GM12878 (cell line): ENCODE measurements around the gene GFAP.

ENCODE experiments used
- IRF4 ChIP-seq: IDR thresholded peaks from 2 replicates; pipeline ENCODE4 v1.6.1; 2011; ENCODE audit warnings: low read depth, low read length
- MXI1 ChIP-seq: fragments of 150-350 bp; IDR thresholded peaks from 2 replicates; pipeline ENCODE4 v1.6.1; 2011; ENCODE audit warnings: low read depth, mild to moderate bottlenecking, inconsistent platforms, low read length, improper control_type of control experiment
- NRF1 ChIP-seq: conservative IDR thresholded peaks from 2 replicates; pipeline ENCODE4 v1.6.1; 2011; ENCODE audit warnings: mild to moderate bottlenecking, low read depth, low read length, improper control_type of control experiment
- RELA ChIP-seq: fragments of 450-650 bp; IDR thresholded peaks from 2 replicates; pipeline ENCODE4 v1.8.0; 2014; ENCODE audit warnings: borderline replicate concordance; ENCODE audit not compliant: partially characterized antibody
- SMAD1 ChIP-seq: fragments of 450-650 bp; IDR thresholded peaks from 2 replicates; pipeline ENCODE4 v1.6.1; 2018; ENCODE audit warnings: mild to moderate bottlenecking, low read depth; ENCODE audit not compliant: partially characterized antibody
- TF ChIP-seq, protein P1 (sequence below), 3 experiments: IDR thresholded peaks in 2 of 3; conservative IDR thresholded peaks in 1 of 3; 2 replicates each; pipeline ENCODE4 v1.5.1; 2011; ENCODE audit warnings: low read depth in 3 of 3, low read length in 3 of 3, mild to moderate bottlenecking in 3 of 3, control low read depth in 2 of 3, moderate library complexity in 2 of 3, inconsistent platforms in 1 of 3, mixed read lengths in 1 of 3; ENCODE audit not compliant: control insufficient read depth in 2 of 3, insufficient read depth in 1 of 3; ENCODE audit errors: extremely low read depth in 1 of 3

GRCh38 chr17:44863061-44863918 lies 52.0 kb downstream of the GFAP start:
- TF ChIP-seq, protein P1, sequence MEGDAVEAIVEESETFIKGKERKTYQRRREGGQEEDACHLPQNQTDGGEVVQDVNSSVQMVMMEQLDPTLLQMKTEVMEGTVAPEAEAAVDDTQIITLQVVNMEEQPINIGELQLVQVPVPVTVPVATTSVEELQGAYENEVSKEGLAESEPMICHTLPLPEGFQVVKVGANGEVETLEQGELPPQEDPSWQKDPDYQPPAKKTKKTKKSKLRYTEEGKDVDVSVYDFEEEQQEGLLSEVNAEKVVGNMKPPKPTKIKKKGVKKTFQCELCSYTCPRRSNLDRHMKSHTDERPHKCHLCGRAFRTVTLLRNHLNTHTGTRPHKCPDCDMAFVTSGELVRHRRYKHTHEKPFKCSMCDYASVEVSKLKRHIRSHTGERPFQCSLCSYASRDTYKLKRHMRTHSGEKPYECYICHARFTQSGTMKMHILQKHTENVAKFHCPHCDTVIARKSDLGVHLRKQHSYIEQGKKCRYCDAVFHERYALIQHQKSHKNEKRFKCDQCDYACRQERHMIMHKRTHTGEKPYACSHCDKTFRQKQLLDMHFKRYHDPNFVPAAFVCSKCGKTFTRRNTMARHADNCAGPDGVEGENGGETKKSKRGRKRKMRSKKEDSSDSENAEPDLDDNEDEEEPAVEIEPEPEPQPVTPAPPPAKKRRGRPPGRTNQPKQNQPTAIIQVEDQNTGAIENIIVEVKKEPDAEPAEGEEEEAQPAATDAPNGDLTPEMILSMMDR (IDR thresholded peaks at IDR 0.05 in 2 of 3, conservative IDR thresholded peaks at IDR 0.05 in 1 of 3; ENCODE audit: control insufficient read depth in 2 of 3, extremely low read depth in 1 of 3, insufficient read depth in 1 of 3, low read depth in 3 of 3, low read length in 3 of 3) = no peak
- TF ChIP-seq MXI1 (no peak), NRF1 (no peak), SMAD1 (no peak), RELA (no peak), IRF4 (no peak)
